ENCODE results near the gene WIPF1.

WIPF1 gene

GRCh38 chr2:174623690-174624089, 26.1 kb upstream of the WIPF1 start:
- no peak overlapping the region for H3K4me3 ChIP-seq (ENCODE audit: control insufficient read depth, low read depth, low read length)
- TF ChIP-seq CTCF (IDR thresholded peaks at IDR 0.05; ENCODE audit: control insufficient read depth, insufficient read depth, low read depth, low read length, missing control alignments), result no peak
- no peak for DNase-seq (ENCODE audit: low read depth)

GRCh38 chr2:174623106-174623637, 25.6 kb upstream of the WIPF1 start:
- no peak for TF ChIP-seq CTCF (IDR thresholded peaks at IDR 0.05; ENCODE audit: control insufficient read depth, insufficient read depth, low read depth, low read length, missing control alignments)
- DNase-seq (ENCODE audit: low read depth), result no peak
- H3K4me3 ChIP-seq (ENCODE audit: control insufficient read depth, low read depth, low read length), result no peak overlapping the region

- H3K4me3 ChIP-seq (ENCODE audit: control insufficient read depth, low read depth, low read length), result no peak overlapping the region
Measured at GRCh38 chr2:174621323-174621722, 23.7 kb upstream of the WIPF1 start.

GRCh38 chr2:174618179-174618578, 20.6 kb upstream of the WIPF1 start:
- no peak for TF ChIP-seq CTCF (IDR thresholded peaks at IDR 0.05; ENCODE audit: control insufficient read depth, insufficient read depth, low read depth, low read length, missing control alignments)
- H3K4me3 ChIP-seq (ENCODE audit: control insufficient read depth, low read depth, low read length), result no peak overlapping the region
- DNase-seq (ENCODE audit: low read depth), result no peak

More at GRCh38 chr2:174621323-174621722, 23.7 kb upstream of the WIPF1 start:
- DNase-seq (ENCODE audit: low read depth), result no peak
- no peak for TF ChIP-seq CTCF (IDR thresholded peaks at IDR 0.05; ENCODE audit: control insufficient read depth, insufficient read depth, low read depth, low read length, missing control alignments)

DNA sequence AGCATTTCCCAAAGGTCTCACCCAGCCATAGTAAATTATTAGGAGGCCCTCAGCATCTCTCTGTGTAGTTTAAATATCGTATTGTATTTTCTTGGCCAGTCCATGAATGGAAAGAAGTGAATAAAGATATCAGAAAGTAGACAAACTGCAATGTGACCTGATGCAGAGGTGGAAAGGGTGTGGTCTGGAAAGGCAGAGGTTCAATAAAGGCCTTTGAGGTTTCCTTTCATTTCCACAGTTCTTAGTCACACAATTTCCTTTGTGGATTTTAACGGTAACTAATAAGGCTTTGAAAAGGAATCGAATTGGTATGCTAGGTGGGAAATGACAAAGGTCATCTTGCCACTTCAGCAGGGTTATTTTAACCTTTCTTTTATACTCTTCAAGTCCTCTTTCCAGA, 20.1 kb upstream of the WIPF1 start:
- H3K4me3 ChIP-seq (ENCODE audit: control insufficient read depth, low read depth, low read length), result no peak overlapping the region
- DNase-seq (ENCODE audit: low read depth), result no peak
- TF ChIP-seq CTCF (IDR thresholded peaks at IDR 0.05; ENCODE audit: control insufficient read depth, insufficient read depth, low read depth, low read length, missing control alignments), result no peak

GRCh38 chr2:174617120-174617519, 19.5 kb upstream of the WIPF1 start:
- DNase-seq (ENCODE audit: low read depth), result no peak
- H3K4me3 ChIP-seq (ENCODE audit: control insufficient read depth, low read depth, low read length), result no peak overlapping the region
- no peak for TF ChIP-seq CTCF (IDR thresholded peaks at IDR 0.05; ENCODE audit: control insufficient read depth, insufficient read depth, low read depth, low read length, missing control alignments)

All from AG09309 (cell line).